Body of pancreas (tissue), 4 donors: ENCODE measurements around the gene PXMP4. TPM values are rescaled to one million over a fixed set of nuclear protein-coding genes. Genes with fewer than 3 reads are reported as not detected.

Experiments
- ATAC-seq: fragments of 150-250 bp; one replicate; pipeline ENCODE4 v1.9.1; 2016
- DNase-seq, 4 donors: peaks; one replicate each; pipeline ENCODE4 v3.0.0-alpha.2; 2019
- H3K27ac ChIP-seq, 4 donors: fragments of 200-600 bp; sonication (generic); 1 replicate in 3 of 4; 2 replicates in 1 of 4; pipeline versions ENCODE4 v1.5.1 to v1.6.1; 2016 to 2019; ENCODE audit warnings: mild to moderate bottlenecking in 1 of 4, mixed read lengths in 1 of 4, moderate library complexity in 1 of 4
- H3K27me3 ChIP-seq, 2 donors: fragments of 200-600 bp; sonication (generic); one replicate each; pipeline ENCODE4 v1.6.0; 2016; ENCODE audit warnings: mild to moderate bottlenecking in 1 of 2
- H3K36me3 ChIP-seq, 2 donors: fragments of 200-600 bp; sonication (generic); replicated peaks in 1 of 2; 2 replicates each; pipeline ENCODE4 v1.5.1; 2016; ENCODE audit warnings: low read depth in 2 of 2; ENCODE audit not compliant: insufficient read depth in 1 of 2
- H3K4me1 ChIP-seq: fragments of 200-600 bp; sonication (generic); one replicate; pipeline ENCODE4 v1.6.0; 2016
- H3K4me3 ChIP-seq, 2 donors: fragments of 200-600 bp; sonication (generic); 1 replicate in 1 of 2; 2 replicates in 1 of 2; pipeline ENCODE4 v1.5.1; 2016 to 2019
- H3K9me3 ChIP-seq, 3 donors: fragments of 200-600 bp; sonication (generic); 1 replicate in 2 of 3; 2 replicates in 1 of 3; pipeline ENCODE4 v1.5.1; 2016
- CTCF ChIP-seq, 7 experiments: fragments of 450-650 bp in 4 of 7; fragments of 200-600 bp in 3 of 7; sonication (generic) in 3 of 7; IDR thresholded peaks; one replicate each; pipeline ENCODE4 v1.5.1; 2016 to 2019; ENCODE audit warnings: antibody characterized with exemption in 7 of 7
- POLR2A ChIP-seq, 3 donors: fragments of 450-650 bp; IDR thresholded peaks; one replicate each; pipeline ENCODE4 v1.6.1; 2016; ENCODE audit warnings: antibody characterized with exemption in 3 of 3, mild to moderate bottlenecking in 2 of 3
- WGBS, 2 donors: methylation state at CpG; one replicate each; pipeline ENCODE4 v1.1.5; 2017; 5-methylcytosine and 5-hydroxymethylcytosine counted together
- intact Hi-C: fragments of 100-400 bp; cut with DNase I; formaldehyde crosslinking; loops from one replicate; pipeline ENCODE4 v1.15.1; 2023
- total RNA-seq, 2 donors: library from RNA; depleted of rRNA; stranded (reverse); fragments of >200 nt; gene quantifications; one replicate each; pipeline ENCODE4 v1.1.0, GENCODE V29; 2016

The PXMP4 gene
- total RNA-seq, 2 donors from 2014 or later: 3.3 to 5.2 TPM

GRCh38 chr20:33711446-33711738 is 8.7 kb downstream of the PXMP4 start:
- H3K27ac ChIP-seq: no peak overlapping the region
- H3K27me3 ChIP-seq: no peaks in the 10 kb centered on the region
- H3K4me1 ChIP-seq: no peaks in the 10 kb centered on the region
- intact Hi-C loops: no loop called here
- ATAC-seq: no peak
- no peak for TF ChIP-seq CTCF (IDR thresholded peaks at IDR 0.05)
- TF ChIP-seq POLR2A (IDR thresholded peaks at IDR 0.05): no peak
- 0 to 56% methylated on average over 1 of the region's 1 CpG for WGBS, 2 donors
- H3K9me3 ChIP-seq: no peaks in the 10 kb centered on the region
- no peak for DNase-seq
- H3K36me3 ChIP-seq: peaks cover 0 to 7% of the 10 kb centered on the region in 2 donors
- H3K4me3 ChIP-seq: no peak overlapping the region

- 67 to 74% methylated on average over 14 of the region's 14 CpGs for WGBS, 2 donors
Measured at GRCh38 chr20:33710681-33711445, 9.2 kb downstream of the PXMP4 start.

GRCh38 chr20:33709905-33710541 is 10.1 kb downstream of the PXMP4 start:
- ATAC-seq (no peak), DNase-seq (no peak)
- Histone ChIP-seq H3K27me3 (no peaks in the 10 kb centered on the region), H3K9me3 (no peaks in the 10 kb centered on the region), H3K4me1 (no peaks in the 10 kb centered on the region), H3K36me3 (peaks cover 0 to 7% of the 10 kb centered on the region in 2 donors), H3K27ac (no peak overlapping the region), H3K4me3 (no peak overlapping the region)
- no peak for TF ChIP-seq CTCF (IDR thresholded peaks at IDR 0.05)
- TF ChIP-seq POLR2A (IDR thresholded peaks at IDR 0.05): no peak
- WGBS, 2 donors: 87% methylated on average over 16 of the region's 16 CpGs
- intact Hi-C loops: no loop called here

More at GRCh38 chr20:33710681-33711445, 9.2 kb downstream of the PXMP4 start:
- Histone ChIP-seq H3K36me3 (peaks cover 0 to 7% of the 10 kb centered on the region in 2 donors), H3K27me3 (no peaks in the 10 kb centered on the region), H3K27ac (no peak overlapping the region), H3K4me3 (no peak overlapping the region), H3K9me3 (no peaks in the 10 kb centered on the region), H3K4me1 (no peaks in the 10 kb centered on the region)
- no peak for DNase-seq
- intact Hi-C loops: no loop called here
- TF ChIP-seq POLR2A (IDR thresholded peaks at IDR 0.05) (no peak), CTCF (IDR thresholded peaks at IDR 0.05) (no peak)
- ATAC-seq: no peak

- ATAC-seq (no peak), DNase-seq (no peak)
- Histone ChIP-seq H3K27ac (no peak overlapping the region), H3K27me3 (no peaks in the 10 kb centered on the region), H3K4me1 (no peaks in the 10 kb centered on the region), H3K4me3 (no peak overlapping the region), H3K9me3 (no peaks in the 10 kb centered on the region), H3K36me3 (peaks cover 0 to 7% of the 10 kb centered on the region in 2 donors)
- intact Hi-C loops: no loop called here
- TF ChIP-seq POLR2A (IDR thresholded peaks at IDR 0.05) (no peak), CTCF (IDR thresholded peaks at IDR 0.05) (no peak)
- 67 to 83% methylated on average over 2 of the region's 2 CpGs for WGBS, 2 donors
Measured at GRCh38 chr20:33709398-33709797, 10.7 kb downstream of the PXMP4 start.
